GM12878 (cell line): ENCODE results near the gene CHRNE.

Experiments used
- CREM ChIP-seq: IDR thresholded peaks from 2 replicates; pipeline ENCODE4 v1.6.1; 2014; ENCODE audit warnings: antibody characterized with exemption, low read depth
- JUND ChIP-seq: IDR thresholded peaks from 2 replicates; pipeline ENCODE4 v1.6.1; 2012; ENCODE audit warnings: low read depth, mild to moderate bottlenecking, low read length, improper control_type of control experiment, moderate library complexity
- MLLT1 ChIP-seq: fragments of 450-650 bp; IDR thresholded peaks from 2 replicates; pipeline ENCODE4 v1.6.1; 2016; ENCODE audit warnings: mild to moderate bottlenecking
- POLR2A ChIP-seq: IDR thresholded peaks from 2 replicates; pipeline ENCODE4 v1.6.1; 2011; ENCODE audit warnings: low read depth, mild to moderate bottlenecking, low read length
- REST ChIP-seq: IDR thresholded peaks from 2 replicates; pipeline ENCODE4 v1.6.1; 2012; ENCODE audit warnings: mild to moderate bottlenecking, low read depth, low read length
- ZNF592 ChIP-seq: fragments of 450-650 bp; IDR thresholded peaks from 2 replicates; pipeline ENCODE4 v1.6.1; 2017; ENCODE audit warnings: mild to moderate bottlenecking, moderate library complexity
- TF ChIP-seq, protein P1 (sequence below), 3 experiments: IDR thresholded peaks in 2 of 3; conservative IDR thresholded peaks in 1 of 3; 2 replicates each; pipeline ENCODE4 v1.5.1; 2011; ENCODE audit warnings: low read depth in 3 of 3, low read length in 3 of 3, mild to moderate bottlenecking in 3 of 3, control low read depth in 2 of 3, moderate library complexity in 2 of 3, inconsistent platforms in 1 of 3, mixed read lengths in 1 of 3; ENCODE audit not compliant: control insufficient read depth in 2 of 3, insufficient read depth in 1 of 3; ENCODE audit errors: extremely low read depth in 1 of 3

DNA sequence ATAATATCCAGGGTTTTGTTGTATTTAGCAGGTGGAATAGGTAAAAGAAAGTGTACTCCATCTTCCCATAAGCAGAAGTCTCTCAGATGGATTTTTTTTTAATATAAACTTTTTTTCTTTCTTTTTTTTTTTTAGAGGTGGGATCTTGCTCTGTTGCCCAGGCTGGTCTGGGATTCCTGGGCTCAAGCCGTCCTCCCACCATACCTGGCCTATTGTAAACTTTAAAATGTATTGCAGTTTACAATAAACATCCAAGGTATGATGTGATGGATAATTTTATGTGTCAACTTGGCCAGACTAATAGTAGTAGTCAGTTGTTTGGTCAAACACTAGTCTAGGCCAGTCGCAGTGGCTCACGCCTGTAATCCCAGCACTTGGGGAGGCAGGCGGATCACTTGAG is 18.4 kb upstream of the CHRNE start:
- no peak for TF ChIP-seq CREM
- no peak for TF ChIP-seq POLR2A
- TF ChIP-seq ZNF592: no peak
- TF ChIP-seq REST: no peak
- TF ChIP-seq, protein P1, sequence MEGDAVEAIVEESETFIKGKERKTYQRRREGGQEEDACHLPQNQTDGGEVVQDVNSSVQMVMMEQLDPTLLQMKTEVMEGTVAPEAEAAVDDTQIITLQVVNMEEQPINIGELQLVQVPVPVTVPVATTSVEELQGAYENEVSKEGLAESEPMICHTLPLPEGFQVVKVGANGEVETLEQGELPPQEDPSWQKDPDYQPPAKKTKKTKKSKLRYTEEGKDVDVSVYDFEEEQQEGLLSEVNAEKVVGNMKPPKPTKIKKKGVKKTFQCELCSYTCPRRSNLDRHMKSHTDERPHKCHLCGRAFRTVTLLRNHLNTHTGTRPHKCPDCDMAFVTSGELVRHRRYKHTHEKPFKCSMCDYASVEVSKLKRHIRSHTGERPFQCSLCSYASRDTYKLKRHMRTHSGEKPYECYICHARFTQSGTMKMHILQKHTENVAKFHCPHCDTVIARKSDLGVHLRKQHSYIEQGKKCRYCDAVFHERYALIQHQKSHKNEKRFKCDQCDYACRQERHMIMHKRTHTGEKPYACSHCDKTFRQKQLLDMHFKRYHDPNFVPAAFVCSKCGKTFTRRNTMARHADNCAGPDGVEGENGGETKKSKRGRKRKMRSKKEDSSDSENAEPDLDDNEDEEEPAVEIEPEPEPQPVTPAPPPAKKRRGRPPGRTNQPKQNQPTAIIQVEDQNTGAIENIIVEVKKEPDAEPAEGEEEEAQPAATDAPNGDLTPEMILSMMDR (IDR thresholded peaks at IDR 0.05 in 2 of 3, conservative IDR thresholded peaks at IDR 0.05 in 1 of 3; ENCODE audit: control insufficient read depth in 2 of 3, extremely low read depth in 1 of 3, insufficient read depth in 1 of 3, low read depth in 3 of 3, low read length in 3 of 3): no peak
- no peak for TF ChIP-seq MLLT1
- no peak for TF ChIP-seq JUND
